ENCODE measurements around the gene DDI1. TPM values are rescaled to one million over a fixed set of nuclear protein-coding genes. Genes with fewer than 3 reads are reported as not detected.

The DDI1 gene
- total and polyA plus RNA-seq, 9 of the 15 experiments (the other 6 are each of a cell fraction or from before 2014, with no cell fraction given), result not detected

GRCh38 chr11:104011044-104011443 lies 25.4 kb upstream of the DDI1 start:
- ATAC-seq (no peak), FAIRE-seq (no peak), DNase-seq (ENCODE audit: extremely low read depth in 1 of 4, low spot score in 3 of 4) (no peak)
- BruUV-seq (replicated peaks), result no TSS peak
- Histone ChIP-seq H3K9me3 (replicated peaks; ENCODE audit: control insufficient read depth, insufficient read depth, low read depth, low read length) (0 out of 2 replicates have a peak, but pooled peaks cover 2% of the 10 kb centered on the region), H3K27ac (ENCODE audit: extremely low read depth, low read depth, low read length) (no peak overlapping the region), H4K20me1 (replicated peaks; ENCODE audit: control insufficient read depth, insufficient read depth, low read length) (no peaks in the 10 kb centered on the region), H3K4me3 (no peak overlapping the region), H3K4me2 (ENCODE audit: insufficient read depth, low read length) (no peak overlapping the region), H3K9ac (ENCODE audit: insufficient read depth in 1 of 2, low read depth in 2 of 2, low read length in 2 of 2) (no peak overlapping the region), H3K9me1 (ENCODE audit: control insufficient read depth, insufficient read depth, low read length) (no peaks in the 10 kb centered on the region), H3K79me2 (ENCODE audit: control insufficient read depth, insufficient read depth, low read length) (no peaks in the 10 kb centered on the region), H3K4me1 (replicated peaks in 1 of 2; ENCODE audit: control insufficient read depth in 2 of 2, insufficient read depth in 2 of 2, low read length in 2 of 2) (no peaks in the 10 kb centered on the region), H3K27me3 (ENCODE audit: control insufficient read depth in 2 of 2, insufficient read depth in 2 of 2, low read length in 2 of 2) (no peaks in the 10 kb centered on the region), H3K36me3 (ENCODE audit: control insufficient read depth, insufficient read depth, low read length) (no peaks in the 10 kb centered on the region), H2AFZ (ENCODE audit: low read depth, low read length) (no peak overlapping the region)
- TF ChIP-seq CREM (IDR thresholded peaks at IDR 0.05; ENCODE audit: low read depth) (no peak), FUS (optimal IDR thresholded peaks at IDR 0.05; ENCODE audit: low read depth, low read length) (no peak), ZNF347 (CRISPR knock-in tag; IDR thresholded peaks at IDR 0.05; ENCODE audit: low read depth) (no peak), ZNF24 (IDR thresholded peaks at IDR 0.05) (no peak), HDAC2 (IDR thresholded peaks at IDR 0.05) (no peak), HES1 (IDR thresholded peaks at IDR 0.05; ENCODE audit: low read depth) (no peak), NUFIP1 (IDR thresholded peaks at IDR 0.05; ENCODE audit: partially characterized antibody) (no peak), CHCHD3 (CRISPR knock-in tag; IDR thresholded peaks at IDR 0.05) (no peak), BRF1 (IDR thresholded peaks at IDR 0.05; ENCODE audit: borderline replicate concordance, extremely low read depth, insufficient read length) (no peak), RHOXF2B (CRISPR knock-in tag; conservative IDR thresholded peaks at IDR 0.05) (no peak), MECOM (CRISPR knock-in tag; IDR thresholded peaks at IDR 0.05) (no peak)
- 0% methylated on average over 2 of the region's 2 CpGs for WGBS (ENCODE audit: insufficient coverage, low coverage, missing lambda C conversion rate)
- CTCF ChIA-PET (ENCODE audit: low intra/inter-chr PET ratio), result no interaction called here
- intact Hi-C loops (cut with micrococcal nuclease), result no loop called here
- in situ Hi-C loops (cut with MboI), result no loop called here
- POLR2A ChIA-PET, result no interaction called here
